Omental fat pad (tissue), 4 donors: ENCODE data around the gene CHST11. TPM values are rescaled to one million over a fixed set of nuclear protein-coding genes. Genes with fewer than 3 reads are reported as not detected.

Source experiments
- ATAC-seq: fragments of 150-250 bp; one replicate; pipeline ENCODE4 v1.9.1; 2016; ENCODE audit warnings: mild to moderate bottlenecking, moderate library complexity; ENCODE audit not compliant: low FRiP score
- DNase-seq: peaks from one replicate; pipeline ENCODE4 v3.0.0-alpha.2; 2019; ENCODE audit warnings: low spot score
- total RNA-seq, 4 donors: library from RNA; depleted of rRNA; stranded (reverse); fragments of >200 nt; gene quantifications; one replicate each; pipeline ENCODE4 v1.1.0, GENCODE V29; 2016
- TF ChIP-seq, protein P1 (sequence below), 3 donors: fragments of 450-650 bp; IDR thresholded peaks; one replicate each; pipeline ENCODE4 v1.5.1; 2016 to 2017; ENCODE audit warnings: antibody characterized with exemption in 3 of 3, mild to moderate bottlenecking in 3 of 3, moderate library complexity in 2 of 3

The CHST11 gene
- total RNA-seq, 4 donors from 2014 or later, result 12.2 to 58.6 (median 30.1) TPM

DNA sequence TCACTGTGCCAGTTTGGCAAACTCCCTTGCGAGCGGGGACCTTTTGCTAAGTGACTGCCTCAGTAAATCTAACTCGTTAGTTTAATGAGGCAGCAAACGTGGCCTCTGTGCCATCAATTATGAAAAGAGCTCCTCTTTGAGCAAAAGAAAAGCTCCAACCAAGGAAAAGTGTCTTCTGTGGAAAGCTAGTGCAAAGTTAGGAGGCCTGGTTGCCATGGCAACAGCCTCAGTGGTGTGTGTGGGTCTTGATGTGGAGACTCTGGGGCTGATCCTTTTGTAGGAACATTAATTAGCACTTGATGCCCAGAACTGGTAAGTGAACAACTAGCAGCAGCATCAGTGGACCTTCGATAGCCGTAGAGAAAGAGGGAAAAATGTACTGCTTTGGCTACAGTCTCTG is 145.7 kb downstream of the CHST11 start:
- TF ChIP-seq, protein P1, sequence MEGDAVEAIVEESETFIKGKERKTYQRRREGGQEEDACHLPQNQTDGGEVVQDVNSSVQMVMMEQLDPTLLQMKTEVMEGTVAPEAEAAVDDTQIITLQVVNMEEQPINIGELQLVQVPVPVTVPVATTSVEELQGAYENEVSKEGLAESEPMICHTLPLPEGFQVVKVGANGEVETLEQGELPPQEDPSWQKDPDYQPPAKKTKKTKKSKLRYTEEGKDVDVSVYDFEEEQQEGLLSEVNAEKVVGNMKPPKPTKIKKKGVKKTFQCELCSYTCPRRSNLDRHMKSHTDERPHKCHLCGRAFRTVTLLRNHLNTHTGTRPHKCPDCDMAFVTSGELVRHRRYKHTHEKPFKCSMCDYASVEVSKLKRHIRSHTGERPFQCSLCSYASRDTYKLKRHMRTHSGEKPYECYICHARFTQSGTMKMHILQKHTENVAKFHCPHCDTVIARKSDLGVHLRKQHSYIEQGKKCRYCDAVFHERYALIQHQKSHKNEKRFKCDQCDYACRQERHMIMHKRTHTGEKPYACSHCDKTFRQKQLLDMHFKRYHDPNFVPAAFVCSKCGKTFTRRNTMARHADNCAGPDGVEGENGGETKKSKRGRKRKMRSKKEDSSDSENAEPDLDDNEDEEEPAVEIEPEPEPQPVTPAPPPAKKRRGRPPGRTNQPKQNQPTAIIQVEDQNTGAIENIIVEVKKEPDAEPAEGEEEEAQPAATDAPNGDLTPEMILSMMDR (IDR thresholded peaks at IDR 0.05), result no peak
- no peak for DNase-seq
- no peak for ATAC-seq

DNA sequence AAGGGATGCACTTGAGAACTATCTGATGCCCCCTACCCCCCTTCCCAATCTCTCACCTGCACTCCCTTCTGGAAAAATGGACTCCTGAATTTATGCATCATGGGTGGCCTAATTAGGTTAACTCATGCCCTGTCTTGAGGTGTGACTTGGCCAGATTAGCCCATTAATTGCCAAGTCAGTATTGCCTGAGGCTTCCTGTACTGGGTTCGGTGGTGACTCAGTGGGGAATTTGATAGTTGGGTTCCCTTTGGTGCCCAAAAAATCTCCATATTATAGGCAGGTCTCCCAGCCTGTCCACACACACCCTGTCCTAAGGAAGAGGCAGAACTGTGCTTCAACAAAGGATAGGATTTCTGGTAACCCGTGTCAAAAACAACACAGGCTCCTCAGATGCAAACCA is 146.1 kb downstream of the CHST11 start:
- DNase-seq, result no peak
- no peak for ATAC-seq
- TF ChIP-seq, protein P1 (IDR thresholded peaks at IDR 0.05), result no peak

DNA sequence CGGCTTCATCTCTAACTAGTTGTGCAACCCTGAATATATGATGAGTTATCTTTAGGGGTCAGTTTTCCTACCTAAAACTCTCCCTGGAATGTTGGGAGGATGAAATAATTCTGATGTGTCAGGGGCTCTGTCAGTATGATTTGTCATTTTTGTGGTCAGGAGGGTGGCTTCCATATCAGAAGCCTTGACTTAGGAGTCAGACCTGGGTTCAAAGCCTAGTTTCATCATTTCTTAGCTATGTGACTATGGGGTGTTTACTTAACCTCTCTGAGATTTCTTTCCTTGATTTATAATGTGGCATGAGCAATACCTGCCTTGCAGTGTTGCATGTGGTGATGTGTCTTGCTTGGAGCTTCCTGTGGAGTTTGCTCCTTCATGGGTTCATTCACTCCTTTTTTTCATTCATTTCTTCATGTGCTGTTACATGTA is 146.8 kb downstream of the CHST11 start:
- no peak for ATAC-seq
- TF ChIP-seq, protein P1 (IDR thresholded peaks at IDR 0.05), result no peak
- no peak for DNase-seq

DNA sequence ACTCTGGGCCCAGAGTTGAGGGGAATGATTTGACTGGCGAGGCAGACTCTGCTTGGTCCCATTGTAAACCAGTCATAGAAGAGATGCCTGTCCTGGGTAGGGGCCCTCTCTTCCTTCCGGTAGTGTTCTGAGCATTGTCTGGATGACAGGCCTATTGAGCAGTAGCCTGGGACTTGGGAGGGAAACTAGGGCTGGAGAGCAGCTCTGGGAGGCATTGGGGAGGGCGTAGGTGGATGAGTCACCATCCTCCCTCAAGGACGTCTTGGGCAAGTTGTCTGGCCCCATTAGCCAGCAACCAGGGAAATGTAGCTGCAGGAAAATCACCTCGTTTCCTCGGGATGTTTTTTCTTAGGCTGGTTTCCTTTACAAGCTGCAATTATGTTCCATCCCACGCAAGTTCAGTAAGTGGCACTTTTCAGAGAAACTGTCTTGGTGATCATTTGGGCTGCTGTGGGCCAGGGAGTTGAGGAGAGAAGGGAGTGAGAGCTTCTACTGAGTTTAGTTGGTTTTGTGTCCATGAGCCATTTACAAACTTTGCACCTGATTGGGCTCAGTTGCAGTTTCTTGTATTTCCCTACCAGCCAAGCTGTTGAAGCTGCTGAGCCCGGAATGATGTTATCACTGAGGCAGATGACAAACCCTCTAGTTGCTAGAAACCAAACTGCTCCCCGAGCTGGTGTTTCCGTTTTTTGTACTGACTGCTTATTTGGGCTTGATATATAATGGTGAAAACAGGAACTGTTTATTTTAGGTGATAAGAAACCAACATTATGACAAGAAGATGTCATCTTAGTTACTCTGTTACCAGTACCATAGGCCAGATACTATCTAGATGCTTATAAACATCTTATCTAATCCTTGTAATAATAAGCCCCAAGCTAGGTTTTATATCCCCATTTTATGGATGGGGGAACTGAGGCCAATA is 147.6 kb downstream of the CHST11 start:
- peak; percentile 52 for DNase-seq

DNA sequence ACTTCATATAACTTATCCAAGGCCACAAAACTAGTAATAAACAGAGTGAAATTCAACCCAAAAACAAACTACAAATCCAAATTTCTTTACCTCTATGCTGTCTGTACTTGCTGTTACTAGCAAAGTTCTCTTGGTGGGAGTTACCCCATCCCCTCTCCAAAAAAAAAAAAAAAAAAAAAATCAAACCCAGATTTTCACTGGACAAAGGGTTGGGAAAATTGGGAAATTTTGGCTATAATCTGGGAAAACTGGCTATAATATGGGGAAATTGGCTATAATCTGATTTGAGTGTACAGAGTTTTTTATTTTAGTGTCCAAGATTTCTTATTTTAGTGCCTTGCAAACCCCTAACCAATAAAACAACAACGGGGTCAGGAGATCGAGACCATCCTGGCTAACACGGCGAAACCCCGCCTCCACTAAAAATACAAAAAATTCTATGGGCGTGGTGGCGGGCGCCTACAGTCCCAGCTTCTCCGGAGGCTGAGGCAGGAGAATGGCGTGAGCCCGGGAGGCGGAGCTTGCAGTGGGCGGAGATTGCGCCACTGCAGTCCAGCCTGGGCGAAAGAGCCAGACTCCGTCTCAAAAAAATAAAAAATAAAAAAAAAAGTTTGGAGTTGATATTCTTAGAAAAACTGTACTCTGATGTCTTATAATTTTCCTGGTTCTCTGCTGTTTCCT is 148.4 kb downstream of the CHST11 start:
- DNase-seq (no peak), ATAC-seq (no peak)
- TF ChIP-seq, protein P1 (IDR thresholded peaks at IDR 0.05), result no peak

More for the DNA sequence above, 147.6 kb downstream of the CHST11 start:
- TF ChIP-seq, protein P1 (IDR thresholded peaks at IDR 0.05), result no peak
- peak; percentile 94 for ATAC-seq

DNA sequence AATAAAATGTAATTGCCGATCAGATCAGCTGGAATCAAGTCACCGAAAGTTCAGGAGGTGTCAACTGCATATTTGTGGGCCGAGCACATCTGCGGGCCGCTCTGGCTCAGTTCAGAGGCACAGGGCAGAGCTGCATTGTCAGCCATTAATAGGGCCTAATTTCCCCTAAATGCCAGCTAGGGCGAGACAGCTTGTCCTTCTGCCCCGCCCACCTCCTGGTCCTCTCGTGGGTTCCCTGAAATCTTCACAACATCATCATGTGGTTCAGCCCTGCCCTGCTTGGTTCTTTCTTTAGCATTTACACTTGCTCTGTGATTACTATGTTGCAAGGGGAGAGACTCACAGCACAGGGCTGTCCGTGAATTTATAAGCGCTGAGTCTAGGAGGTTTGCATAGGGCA is 148.9 kb downstream of the CHST11 start:
- DNase-seq (no peak), ATAC-seq (no peak)
- TF ChIP-seq, protein P1 (IDR thresholded peaks at IDR 0.05), result no peak
